IMR-90 (cell line): ENCODE results near the gene COL7A1. TPM values are rescaled to one million over a fixed set of nuclear protein-coding genes. Genes with fewer than 3 reads are reported as not detected.

Experiments
- ATAC-seq: fragments of 200-7000 bp; cut with Tn5 transposase; 2 replicates; pipeline ENCODE4 v1.9.1; 2020; ENCODE audit warnings: low read depth, mild to moderate bottlenecking, moderate library complexity
- BruUV-seq: library from RNA; stranded (reverse); fragments of 400-500 nt; replicated peaks from 2 replicates; lab custom pipeline; 2021; lab: Mats Ljungman, UMichigan
- CTCF ChIA-PET: fragments of 300-600 bp; formaldehyde crosslinking; extraction: SDS; loops from one replicate; lab custom pipeline; 2021; ENCODE audit warnings: antibody characterized with exemption; lab: Yijun Ruan, JAX
- POLR2A ChIA-PET: fragments of 300-600 bp; sonication (Branson Sonifier 250); formaldehyde crosslinking; loops from one replicate; lab custom pipeline; 2022; ENCODE audit warnings: antibody characterized with exemption; ENCODE audit not compliant: unreplicated experiment; lab: Charles Lee
- DNase-seq: peaks from one replicate; pipeline ENCODE4 v3.0.0; 2013
- H2AFZ ChIP-seq: replicated peaks from 2 replicates; pipeline ENCODE3; 2013; ENCODE audit warnings: low read length, mild to moderate bottlenecking; ENCODE audit not compliant: poor library complexity
- H2AK5ac ChIP-seq: 2 replicates; pipeline ENCODE4 v1.6.1; 2013; ENCODE audit warnings: low read depth, low read length, inconsistent platforms
- H2AK9ac ChIP-seq: replicated peaks from 2 replicates; pipeline ENCODE3; 2013; ENCODE audit warnings: mild to moderate bottlenecking, low read depth, low read length, moderate library complexity; ENCODE audit not compliant: poor library complexity
- H2BK120ac ChIP-seq: 2 replicates; pipeline ENCODE4 v1.6.1; 2013; ENCODE audit warnings: low read depth, low read length, inconsistent platforms
- H2BK15ac ChIP-seq: 3 replicates; pipeline ENCODE4 v1.6.1; 2013; ENCODE audit warnings: low read depth, low read length, inconsistent platforms
- H2BK20ac ChIP-seq: 2 replicates; pipeline ENCODE4 v1.6.1; 2013; ENCODE audit warnings: low read depth, mild to moderate bottlenecking, inconsistent platforms, low read length, moderate library complexity
- H2BK5ac ChIP-seq: 2 replicates; pipeline ENCODE4 v1.6.1; 2013; ENCODE audit warnings: mild to moderate bottlenecking, low read depth, low read length, inconsistent platforms; ENCODE audit not compliant: poor library complexity, severe bottlenecking
- H3K14ac ChIP-seq: replicated peaks from 2 replicates; pipeline ENCODE4 v1.6.1; 2013; ENCODE audit warnings: low read depth, low read length, inconsistent platforms
- H3K18ac ChIP-seq: 2 replicates; pipeline ENCODE4 v1.6.1; 2013; ENCODE audit warnings: low read depth, low read length, control low read depth
- H3K23ac ChIP-seq: 2 replicates; pipeline ENCODE4 v1.6.1; 2013; ENCODE audit warnings: low read depth, low read length, inconsistent platforms
- H3K27ac ChIP-seq: 2 replicates; pipeline ENCODE4 v1.5.1; 2013; ENCODE audit warnings: mild to moderate bottlenecking, control low read depth, low read length; ENCODE audit not compliant: insufficient read depth
- H3K27me3 ChIP-seq: 2 replicates; pipeline ENCODE4 v1.6.1; 2013; ENCODE audit warnings: low read length; ENCODE audit not compliant: control insufficient read depth, insufficient read depth
- H3K36me3 ChIP-seq: 2 replicates; pipeline ENCODE4 v1.6.1; 2013; ENCODE audit warnings: low read length, mixed read lengths; ENCODE audit not compliant: control insufficient read depth, insufficient read depth
- H3K4ac ChIP-seq: 2 replicates; pipeline ENCODE4 v1.6.1; 2013; ENCODE audit warnings: low read depth, low read length, inconsistent platforms
- H3K4me1 ChIP-seq: 2 replicates; pipeline ENCODE4 v1.6.1; 2013; ENCODE audit warnings: low read length, mixed read lengths; ENCODE audit not compliant: control insufficient read depth, insufficient read depth
- H3K4me2 ChIP-seq: 2 replicates; pipeline ENCODE4 v1.6.1; 2013; ENCODE audit warnings: low read depth, mild to moderate bottlenecking, control low read depth, low read length, moderate library complexity
- H3K4me3 ChIP-seq: 2 replicates; pipeline ENCODE4 v1.5.1; 2013; ENCODE audit warnings: low read depth, mild to moderate bottlenecking, control low read depth, low read length, moderate library complexity; ENCODE audit not compliant: insufficient read depth
- H3K56ac ChIP-seq: 2 replicates; pipeline ENCODE4 v1.6.1; 2013; ENCODE audit warnings: low read length, inconsistent platforms; ENCODE audit not compliant: insufficient read depth; ENCODE audit errors: extremely low read depth
- H3K79me1 ChIP-seq, 2 experiments: 2 replicates each; pipeline ENCODE4 v1.6.1; 2013; ENCODE audit warnings: low read length in 2 of 2, inconsistent platforms in 1 of 2, low read depth in 1 of 2
- H3K9ac ChIP-seq: 2 replicates; pipeline ENCODE4 v1.6.1; 2013; ENCODE audit warnings: low read depth, low read length, control low read depth
- H3K9me1 ChIP-seq: 2 replicates; pipeline ENCODE4 v1.6.1; 2013; ENCODE audit warnings: low read length, inconsistent platforms; ENCODE audit not compliant: insufficient read depth
- H3K9me3 ChIP-seq: 2 replicates; pipeline ENCODE4 v1.6.1; 2013; ENCODE audit warnings: low read length; ENCODE audit not compliant: control insufficient read depth, insufficient read depth
- H4K20me1 ChIP-seq: 2 replicates; pipeline ENCODE4 v1.6.1; 2013; ENCODE audit warnings: low read length, inconsistent platforms; ENCODE audit not compliant: insufficient read depth
- H4K5ac ChIP-seq: 2 replicates; pipeline ENCODE4 v1.6.1; 2013; ENCODE audit warnings: mild to moderate bottlenecking, low read depth, low read length, control low read depth
- H4K8ac ChIP-seq, 2 experiments: 2 replicates each; pipeline ENCODE4 v1.6.1; 2013; ENCODE audit warnings: low read depth in 2 of 2, low read length in 2 of 2, control low read depth in 1 of 2, inconsistent platforms in 1 of 2
- H4K91ac ChIP-seq: 2 replicates; pipeline ENCODE4 v1.6.1; 2013; ENCODE audit warnings: low read depth, low read length, inconsistent platforms; ENCODE audit not compliant: insufficient read depth
- CEBPB ChIP-seq: IDR thresholded peaks from 2 replicates; pipeline ENCODE4 v1.6.1; 2012; ENCODE audit warnings: low read depth, low read length, improper control_type of control experiment
- ELK1 ChIP-seq: fragments of 150-350 bp; IDR thresholded peaks from 2 replicates; pipeline ENCODE4 v1.6.1; 2016; ENCODE audit warnings: low read depth, mild to moderate bottlenecking, low read length, moderate library complexity, borderline replicate concordance
- MXI1 ChIP-seq: IDR thresholded peaks from 2 replicates; pipeline ENCODE4 v1.6.1; 2012; ENCODE audit warnings: low read depth, mild to moderate bottlenecking, low read length, moderate library complexity, borderline replicate concordance
- NFE2L2 ChIP-seq: fragments of 150-350 bp; IDR thresholded peaks from 2 replicates; pipeline ENCODE4 v1.6.1; 2016; ENCODE audit warnings: low read depth, mild to moderate bottlenecking, low read length
- SMC3 ChIP-seq: fragments of 150-350 bp; IDR thresholded peaks from 2 replicates; pipeline ENCODE4 v1.6.1; 2016; ENCODE audit warnings: low read depth, mild to moderate bottlenecking, antibody characterized with exemption, low read length, moderate library complexity
- WGBS, 2 experiments: methylation state at CpG; one replicate each; pipeline versions ENCODE4 v1.1.5 to v1.1.7; 2013; ENCODE audit warnings: missing lambda C conversion rate in 2 of 2; ENCODE audit not compliant: insufficient read length in 1 of 2; ENCODE audit errors: extremely low coverage in 2 of 2; 5-methylcytosine and 5-hydroxymethylcytosine counted together
- dilution Hi-C: fragments of 300-500 bp; cut with HindIII; formaldehyde crosslinking; loops from one replicate; pipeline ENCODE4 v1.14.3; 2018; ENCODE audit warnings: low sequenced_read_pairs; ENCODE audit not compliant: unreplicated experiment
- in situ Hi-C: fragments of 300-500 bp; cut with MboI; formaldehyde crosslinking; loops from 3 replicates; pipeline ENCODE4 v1.14.3; 2019; ENCODE audit warnings: low sequenced_read_pairs, inconsistent platforms, mixed read lengths
- intact Hi-C: fragments of 100-400 bp; cut with micrococcal nuclease; formaldehyde crosslinking; loops from 2 replicates; pipeline ENCODE4 v1.10.0; 2022
- polyA plus RNA-seq, 3 experiments: library from polyadenylated mRNA; depleted of rRNA; stranded (reverse); fragments of >200 nt; gene quantifications; 2 replicates each; pipeline ENCODE4 v1.2.3, GENCODE V29; 2012; ENCODE audit warnings: low replicate concordance in 1 of 3
- total RNA-seq: library from RNA; depleted of rRNA; stranded (reverse); fragments of >200 nt; gene quantifications from 2 replicates; pipeline ENCODE4 v1.2.3, GENCODE V29; 2012

The COL7A1 gene
- total and polyA plus RNA-seq, 2 of the 4 experiments (the other 2 are of a cell fraction) = 4.1 to 20.3 TPM

- Histone ChIP-seq H3K9ac (no peak overlapping the region), H3K4ac (no peak overlapping the region), H3K18ac (no peak overlapping the region), H2AK9ac (peak overlapping the region; percentile 68), H4K8ac (no peak overlapping the region), H3K27ac (no peak overlapping the region), H4K91ac (no peak overlapping the region), H3K4me2 (no peak overlapping the region), H2AK5ac (no peak overlapping the region), H2AFZ (no peak overlapping the region), H2BK15ac (no peak overlapping the region), H3K4me3 (no peak overlapping the region), H4K20me1 (0 out of 2 replicates have a peak, but pooled peaks cover 6% of the 10 kb centered on the region), H2BK20ac (no peak overlapping the region), H3K36me3 (peaks cover 35% of the 10 kb centered on the region), H3K27me3 (no peaks in the 10 kb centered on the region), H3K23ac (no peak overlapping the region), H3K9me3 (no peaks in the 10 kb centered on the region), H3K9me1 (no peaks in the 10 kb centered on the region), H2BK5ac (no peak overlapping the region), H4K5ac (no peak overlapping the region), H3K14ac (no peak overlapping the region), H3K56ac (no peak overlapping the region), H2BK120ac (no peak overlapping the region), H3K4me1 (no peaks in the 10 kb centered on the region), H3K79me1 (peaks cover 0 to 2% of the 10 kb centered on the region in 2 experiments; a peak in 2 of 4 replicates)
- TF ChIP-seq CEBPB (no peak), ELK1 (no peak), SMC3 (no peak), NFE2L2 (no peak), MXI1 (no peak)
- ChIA-PET CTCF (no interaction called here), POLR2A (no interaction called here)
- intact Hi-C loops (loop anchor here (5.0 kb wide), 1 partner anchor 354 kb away; no protein-coding TSS in a partner anchor), dilution Hi-C loops (no loop called here), in situ Hi-C loops (loop anchor here (10.0 kb wide), 1 partner anchor 272 kb away; no protein-coding TSS in a partner anchor)
- 81% methylated on average over 3 of the region's 4 CpGs; no CpG with 5 or more reads in 1 of the 2 experiments for WGBS, 2 experiments
- no peak for ATAC-seq
- no TSS peak for BruUV-seq
- no peak for DNase-seq
Measured at GRCh38 chr3:48546203-48546829, 48.8 kb downstream of the COL7A1 start.
